GM12873 (cell line): ENCODE measurements around the gene PLA2G2C.

Experiments
- TF ChIP-seq, protein P1 (sequence below): IDR thresholded peaks from 2 replicates; pipeline ENCODE4 v1.5.1; 2012; ENCODE audit warnings: low read depth, mild to moderate bottlenecking, moderate library complexity, low read length, control low read depth; ENCODE audit not compliant: insufficient read depth; ENCODE audit errors: missing control alignments

PLA2G2C gene

DNA sequence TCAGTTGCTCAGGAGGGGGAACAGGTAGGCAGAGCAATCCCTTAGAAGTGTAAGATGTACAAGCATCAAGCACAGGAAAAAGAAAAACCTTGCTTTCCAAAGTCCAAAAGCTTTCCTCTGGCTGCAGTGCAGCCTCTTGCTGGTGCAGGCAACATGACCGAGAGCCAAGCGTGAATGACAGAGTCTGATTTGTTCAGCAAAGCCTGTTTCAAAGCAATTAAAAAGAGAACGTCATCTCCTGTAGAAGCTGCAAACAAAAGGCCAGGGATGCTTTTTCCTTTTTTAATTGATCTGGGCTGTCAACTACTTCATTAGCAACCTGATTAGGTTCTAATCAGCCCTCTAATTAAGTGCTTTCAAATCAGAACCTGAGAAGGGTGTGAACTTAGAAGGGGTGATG is 38.2 kb upstream of the PLA2G2C start:
- TF ChIP-seq, protein P1, sequence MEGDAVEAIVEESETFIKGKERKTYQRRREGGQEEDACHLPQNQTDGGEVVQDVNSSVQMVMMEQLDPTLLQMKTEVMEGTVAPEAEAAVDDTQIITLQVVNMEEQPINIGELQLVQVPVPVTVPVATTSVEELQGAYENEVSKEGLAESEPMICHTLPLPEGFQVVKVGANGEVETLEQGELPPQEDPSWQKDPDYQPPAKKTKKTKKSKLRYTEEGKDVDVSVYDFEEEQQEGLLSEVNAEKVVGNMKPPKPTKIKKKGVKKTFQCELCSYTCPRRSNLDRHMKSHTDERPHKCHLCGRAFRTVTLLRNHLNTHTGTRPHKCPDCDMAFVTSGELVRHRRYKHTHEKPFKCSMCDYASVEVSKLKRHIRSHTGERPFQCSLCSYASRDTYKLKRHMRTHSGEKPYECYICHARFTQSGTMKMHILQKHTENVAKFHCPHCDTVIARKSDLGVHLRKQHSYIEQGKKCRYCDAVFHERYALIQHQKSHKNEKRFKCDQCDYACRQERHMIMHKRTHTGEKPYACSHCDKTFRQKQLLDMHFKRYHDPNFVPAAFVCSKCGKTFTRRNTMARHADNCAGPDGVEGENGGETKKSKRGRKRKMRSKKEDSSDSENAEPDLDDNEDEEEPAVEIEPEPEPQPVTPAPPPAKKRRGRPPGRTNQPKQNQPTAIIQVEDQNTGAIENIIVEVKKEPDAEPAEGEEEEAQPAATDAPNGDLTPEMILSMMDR, result no peak

DNA sequence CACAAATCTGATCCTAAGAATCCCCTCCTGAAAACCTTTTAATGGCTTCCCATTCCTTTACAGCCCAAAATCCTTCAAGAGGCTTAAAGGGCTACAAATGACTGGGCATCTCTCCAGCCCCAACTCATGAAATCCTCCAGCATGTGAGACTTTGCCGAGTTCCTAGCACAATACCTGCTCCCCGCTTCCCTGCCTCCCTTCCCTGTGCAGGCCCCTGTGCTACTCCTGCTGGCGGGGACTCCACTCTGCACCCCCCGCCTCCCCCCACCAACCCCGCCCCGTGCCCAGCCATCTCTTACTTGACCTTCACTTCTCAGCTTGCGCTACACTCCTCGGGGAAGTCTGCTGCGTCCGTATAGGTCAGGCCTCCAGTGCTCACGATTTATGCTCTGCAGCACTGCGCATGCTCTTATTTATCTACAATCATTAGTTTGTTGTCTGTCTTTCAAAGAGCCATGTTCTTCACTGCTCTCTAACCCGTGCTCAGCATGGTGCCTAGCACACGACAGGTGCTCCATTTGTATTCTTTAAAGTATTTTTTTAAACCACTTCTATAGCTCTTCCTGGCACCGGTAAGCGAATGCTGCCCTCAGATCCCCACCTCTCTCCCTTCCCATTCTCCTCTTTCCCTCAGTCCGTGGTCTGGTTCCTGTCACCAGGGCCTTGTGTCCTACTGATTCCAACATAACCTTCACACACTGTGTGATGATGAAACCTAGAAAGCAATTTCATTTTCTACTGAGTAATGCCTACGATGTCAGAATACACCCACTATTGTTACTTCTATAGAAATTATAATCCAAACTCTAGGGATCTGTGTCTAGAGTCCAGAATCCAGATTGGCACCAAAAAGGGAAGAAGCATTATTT is 37.5 kb upstream of the PLA2G2C start:
- TF ChIP-seq, protein P1, result no peak

DNA sequence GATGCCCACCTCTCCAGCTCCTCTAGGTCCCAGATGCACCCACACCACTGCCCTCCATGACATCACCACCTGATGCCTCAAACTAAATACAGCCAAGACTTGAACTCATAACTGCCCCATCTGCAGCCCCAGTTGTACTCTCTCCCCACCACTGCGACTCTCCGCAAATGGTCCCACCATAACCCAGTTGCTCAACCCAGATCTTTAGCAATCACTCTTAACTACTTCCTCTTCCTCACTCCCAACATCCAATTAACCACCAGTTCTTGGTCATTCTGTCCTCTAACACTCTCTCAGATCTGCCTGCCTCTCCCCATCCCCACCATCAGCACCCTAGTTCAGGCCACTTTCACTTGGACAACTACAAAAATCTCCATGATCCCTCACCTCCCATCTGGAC is 36.8 kb upstream of the PLA2G2C start:
- TF ChIP-seq, protein P1, result no peak

DNA sequence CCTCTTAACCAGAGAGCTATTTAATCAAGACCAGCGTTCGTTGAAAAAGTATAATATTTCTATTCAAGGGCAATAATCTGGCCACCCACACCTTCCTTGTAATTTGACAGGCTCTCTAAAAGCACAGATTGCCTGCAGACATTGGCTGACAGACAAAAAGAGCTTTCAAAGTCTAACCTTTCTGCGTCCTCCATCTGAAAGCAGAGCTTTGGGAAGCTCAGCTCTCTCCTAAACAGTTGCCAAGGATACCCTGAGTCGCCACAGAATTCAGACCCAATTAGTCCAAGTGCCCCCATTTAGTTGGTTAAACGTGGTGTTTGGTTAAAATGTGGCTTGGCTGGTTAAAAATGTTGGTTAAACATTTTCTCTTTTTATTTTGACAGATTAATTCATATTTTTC is 33.7 kb upstream of the PLA2G2C start:
- TF ChIP-seq, protein P1, result no peak

DNA sequence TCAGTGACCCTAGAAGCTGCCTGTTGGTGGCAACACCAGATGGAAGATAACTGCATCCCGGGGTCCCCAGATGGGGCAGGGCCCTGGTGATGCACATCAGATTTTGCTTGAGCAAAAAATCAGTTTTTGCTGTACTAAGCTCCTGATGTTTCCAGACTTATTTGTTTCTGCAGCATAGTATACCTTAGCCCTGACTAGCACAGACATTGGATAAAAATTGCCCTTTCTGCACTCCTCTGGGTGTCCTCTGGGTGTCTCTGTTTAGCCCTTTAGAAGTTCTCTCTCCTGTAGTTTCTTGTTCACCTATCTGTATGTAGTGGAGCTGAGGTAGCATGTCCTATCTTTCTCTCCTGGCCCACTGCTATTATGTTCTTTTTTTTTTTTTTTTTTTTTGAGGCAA is 30.3 kb upstream of the PLA2G2C start:
- TF ChIP-seq, protein P1, result peak; percentile 71

DNA sequence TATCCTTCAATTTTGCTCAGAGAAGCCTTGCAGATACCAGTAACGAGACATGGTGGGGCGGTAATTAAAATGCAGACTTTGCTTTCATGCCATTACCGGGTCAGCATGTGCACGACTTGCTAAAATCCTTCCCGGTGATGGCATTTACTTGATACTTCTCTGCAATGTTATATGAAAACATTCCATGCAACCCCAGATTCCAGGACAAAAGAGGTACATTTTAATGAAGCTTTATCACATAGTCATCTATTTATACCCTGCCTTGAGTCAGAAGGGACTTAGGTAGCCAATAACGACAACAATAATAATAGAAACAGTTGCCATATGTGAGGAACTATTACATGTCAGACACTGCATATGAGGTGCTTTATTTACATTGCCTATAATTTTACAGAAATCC is 29.4 kb upstream of the PLA2G2C start:
- TF ChIP-seq, protein P1, result no peak

DNA sequence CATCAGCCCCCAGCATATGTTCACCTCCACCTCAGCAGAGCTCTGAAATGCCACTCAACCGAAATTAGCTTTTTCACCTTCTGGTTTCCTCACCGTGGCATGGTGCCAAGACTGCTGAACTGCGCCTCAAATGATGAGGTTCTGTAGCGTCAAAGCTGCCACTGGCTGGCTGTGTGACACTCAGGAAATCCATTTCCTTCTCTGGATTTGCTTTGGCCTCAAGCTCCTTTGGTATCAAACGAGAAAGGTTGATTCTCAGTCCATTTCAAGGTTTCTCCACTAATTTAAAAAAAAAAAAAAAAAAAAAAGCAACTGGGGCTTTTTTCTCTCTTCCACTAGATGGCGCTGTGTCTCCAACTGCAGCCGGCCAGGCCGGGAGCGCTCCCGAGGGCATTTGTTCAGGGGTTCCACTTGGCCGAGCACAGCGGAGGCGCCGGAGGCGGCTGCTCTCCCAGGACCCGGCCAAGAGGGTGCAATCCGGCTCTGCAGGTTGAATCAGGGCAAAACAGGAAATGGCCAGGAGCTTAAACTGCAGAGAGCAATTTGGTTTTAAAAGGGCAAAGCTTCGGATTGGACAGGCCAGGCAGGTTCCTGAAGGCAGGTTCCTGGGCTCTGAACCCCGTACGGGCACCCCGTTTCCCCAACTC is 26.5 kb upstream of the PLA2G2C start:
- TF ChIP-seq, protein P1, result peak; percentile 72
